Body of pancreas (tissue), 4 donors: ENCODE measurements around the gene PARP1. TPM values are rescaled to one million over a fixed set of nuclear protein-coding genes. Genes with fewer than 3 reads are reported as not detected.

Experiments
- ATAC-seq: fragments of 150-250 bp; one replicate; pipeline ENCODE4 v1.9.1; 2016
- DNase-seq, 4 donors: peaks; one replicate each; pipeline ENCODE4 v3.0.0-alpha.2; 2019
- H3K27ac ChIP-seq, 4 donors: fragments of 200-600 bp; sonication (generic); 1 replicate in 3 of 4; 2 replicates in 1 of 4; pipeline versions ENCODE4 v1.5.1 to v1.6.1; 2016 to 2019; ENCODE audit warnings: mild to moderate bottlenecking in 1 of 4, mixed read lengths in 1 of 4, moderate library complexity in 1 of 4
- H3K27me3 ChIP-seq, 2 donors: fragments of 200-600 bp; sonication (generic); one replicate each; pipeline ENCODE4 v1.6.0; 2016; ENCODE audit warnings: mild to moderate bottlenecking in 1 of 2
- H3K36me3 ChIP-seq, 2 donors: fragments of 200-600 bp; sonication (generic); replicated peaks in 1 of 2; 2 replicates each; pipeline ENCODE4 v1.5.1; 2016; ENCODE audit warnings: low read depth in 2 of 2; ENCODE audit not compliant: insufficient read depth in 1 of 2
- H3K4me1 ChIP-seq: fragments of 200-600 bp; sonication (generic); one replicate; pipeline ENCODE4 v1.6.0; 2016
- H3K4me3 ChIP-seq, 2 donors: fragments of 200-600 bp; sonication (generic); 1 replicate in 1 of 2; 2 replicates in 1 of 2; pipeline ENCODE4 v1.5.1; 2016 to 2019
- H3K9me3 ChIP-seq, 3 donors: fragments of 200-600 bp; sonication (generic); 1 replicate in 2 of 3; 2 replicates in 1 of 3; pipeline ENCODE4 v1.5.1; 2016
- POLR2A ChIP-seq, 3 donors: fragments of 450-650 bp; IDR thresholded peaks; one replicate each; pipeline ENCODE4 v1.6.1; 2016; ENCODE audit warnings: antibody characterized with exemption in 3 of 3, mild to moderate bottlenecking in 2 of 3
- WGBS, 2 donors: methylation state at CpG; one replicate each; pipeline ENCODE4 v1.1.5; 2017; 5-methylcytosine and 5-hydroxymethylcytosine counted together
- intact Hi-C: fragments of 100-400 bp; cut with DNase I; formaldehyde crosslinking; loops from one replicate; pipeline ENCODE4 v1.15.1; 2023
- total RNA-seq, 2 donors: library from RNA; depleted of rRNA; stranded (reverse); fragments of >200 nt; gene quantifications; one replicate each; pipeline ENCODE4 v1.1.0, GENCODE V29; 2016
- TF ChIP-seq, protein P1 (sequence below), 7 experiments: fragments of 450-650 bp in 4 of 7; fragments of 200-600 bp in 3 of 7; sonication (generic) in 3 of 7; IDR thresholded peaks; one replicate each; pipeline ENCODE4 v1.5.1; 2016 to 2019; ENCODE audit warnings: antibody characterized with exemption in 7 of 7

Gene PARP1
- total RNA-seq, 2 donors from 2014 or later = 56.3 to 72.8 TPM

DNA sequence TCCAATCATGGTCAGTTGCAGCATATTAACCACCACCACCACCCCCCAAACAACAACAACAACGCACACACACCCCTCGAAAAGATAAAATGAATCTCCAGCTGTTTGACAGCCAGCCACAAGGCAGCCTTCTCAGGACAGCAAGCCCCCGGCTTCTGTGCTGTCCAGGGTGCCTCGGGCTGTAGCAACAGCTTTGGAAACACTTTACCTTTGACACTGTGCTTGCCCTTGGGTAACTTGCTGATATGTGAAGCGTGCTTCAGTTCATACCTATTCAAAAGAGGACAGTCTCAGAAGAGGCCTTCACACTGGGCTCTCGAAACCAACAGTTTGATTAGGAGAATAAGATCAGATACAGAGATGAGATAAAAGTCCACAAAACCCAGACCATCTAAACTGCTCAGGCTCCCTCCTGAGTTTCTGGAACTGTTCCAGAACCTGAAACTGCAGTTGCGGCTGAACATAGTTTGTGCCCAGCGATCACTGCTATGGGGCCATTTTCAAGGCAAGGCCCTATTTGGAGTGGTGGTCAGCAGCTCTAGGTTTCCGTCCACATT is 44.9 kb downstream of the PARP1 start:
- no peak overlapping the region for H3K4me3 ChIP-seq
- DNase-seq (no peak), ATAC-seq (no peak)
- 94 to 95% methylated on average over 9 of the region's 9 CpGs for WGBS, 2 donors
- H3K27ac ChIP-seq = no peak overlapping the region
- no peaks in the 10 kb centered on the region for H3K27me3 ChIP-seq
- H3K36me3 ChIP-seq = peaks cover 10 to 70% of the 10 kb centered on the region in 2 donors
- H3K4me1 ChIP-seq = no peaks in the 10 kb centered on the region
- no peaks in the 10 kb centered on the region for H3K9me3 ChIP-seq
- intact Hi-C loops = no loop called here
- TF ChIP-seq POLR2A (IDR thresholded peaks at IDR 0.05) = no peak

DNA sequence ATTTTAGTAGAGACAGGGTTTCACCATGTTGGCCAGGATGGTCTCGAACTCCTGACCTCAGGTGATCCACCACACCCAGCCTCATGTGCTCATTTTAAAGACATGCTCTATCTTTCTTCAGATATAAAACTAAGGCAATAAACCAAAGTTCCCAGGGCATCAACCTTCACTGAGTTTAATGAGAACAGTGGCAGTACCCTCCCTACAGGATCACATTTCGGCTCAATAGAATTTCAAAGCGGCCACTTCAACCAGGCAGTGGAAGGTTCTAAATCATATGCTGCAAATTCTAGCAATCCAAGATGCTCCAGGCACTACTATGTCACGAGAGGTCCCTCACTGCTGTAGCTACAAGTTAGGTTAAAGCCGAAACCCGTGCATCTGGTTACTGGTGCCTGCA is 45.5 kb downstream of the PARP1 start:
- DNase-seq (no peak), ATAC-seq (no peak)

DNA sequence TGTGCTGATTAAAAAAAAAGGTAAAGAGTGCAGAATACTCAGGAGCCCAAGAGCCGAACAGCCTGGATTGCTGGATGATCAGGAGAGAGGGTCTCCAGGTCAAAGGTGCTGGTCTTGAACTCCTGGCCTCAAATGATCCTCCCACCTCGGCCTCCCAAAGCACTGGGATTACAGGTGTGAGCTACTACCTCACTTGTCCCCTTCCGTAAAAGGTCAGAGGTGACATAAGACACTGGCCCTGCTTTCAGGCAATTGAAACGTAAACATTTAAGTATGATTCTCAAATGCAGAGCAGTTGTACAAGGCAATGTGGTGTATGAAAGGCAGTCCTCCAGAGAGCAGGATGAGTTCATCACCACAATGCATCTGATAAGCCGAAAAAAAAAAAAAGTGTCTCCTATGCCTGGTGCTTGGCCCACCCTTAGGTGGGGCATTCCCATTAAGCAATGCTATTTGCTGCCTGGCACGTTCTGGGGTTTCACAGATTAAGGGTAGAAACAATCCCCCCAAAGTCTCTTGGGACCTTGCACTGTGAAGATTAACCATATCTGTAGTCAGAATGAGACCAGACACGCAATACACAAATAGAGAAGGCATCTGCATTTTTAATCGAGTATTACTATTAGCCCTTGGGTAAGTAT is 47.7 kb downstream of the PARP1 start:
- H3K36me3 ChIP-seq = peaks cover 5 to 49% of the 10 kb centered on the region in 2 donors
- no peak for DNase-seq
- no peak for ATAC-seq

More for the DNA sequence above, 45.5 kb downstream of the PARP1 start:
- H3K4me3 ChIP-seq = no peak overlapping the region
- no peaks in the 10 kb centered on the region for H3K9me3 ChIP-seq
- no peaks in the 10 kb centered on the region for H3K4me1 ChIP-seq
- no peak for TF ChIP-seq POLR2A (IDR thresholded peaks at IDR 0.05)
- TF ChIP-seq, protein P1, sequence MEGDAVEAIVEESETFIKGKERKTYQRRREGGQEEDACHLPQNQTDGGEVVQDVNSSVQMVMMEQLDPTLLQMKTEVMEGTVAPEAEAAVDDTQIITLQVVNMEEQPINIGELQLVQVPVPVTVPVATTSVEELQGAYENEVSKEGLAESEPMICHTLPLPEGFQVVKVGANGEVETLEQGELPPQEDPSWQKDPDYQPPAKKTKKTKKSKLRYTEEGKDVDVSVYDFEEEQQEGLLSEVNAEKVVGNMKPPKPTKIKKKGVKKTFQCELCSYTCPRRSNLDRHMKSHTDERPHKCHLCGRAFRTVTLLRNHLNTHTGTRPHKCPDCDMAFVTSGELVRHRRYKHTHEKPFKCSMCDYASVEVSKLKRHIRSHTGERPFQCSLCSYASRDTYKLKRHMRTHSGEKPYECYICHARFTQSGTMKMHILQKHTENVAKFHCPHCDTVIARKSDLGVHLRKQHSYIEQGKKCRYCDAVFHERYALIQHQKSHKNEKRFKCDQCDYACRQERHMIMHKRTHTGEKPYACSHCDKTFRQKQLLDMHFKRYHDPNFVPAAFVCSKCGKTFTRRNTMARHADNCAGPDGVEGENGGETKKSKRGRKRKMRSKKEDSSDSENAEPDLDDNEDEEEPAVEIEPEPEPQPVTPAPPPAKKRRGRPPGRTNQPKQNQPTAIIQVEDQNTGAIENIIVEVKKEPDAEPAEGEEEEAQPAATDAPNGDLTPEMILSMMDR (IDR thresholded peaks at IDR 0.05) = no peak
- intact Hi-C loops = no loop called here
- 82 to 88% methylated on average over 6 of the region's 6 CpGs for WGBS, 2 donors
- peaks cover 10 to 68% of the 10 kb centered on the region in 2 donors for H3K36me3 ChIP-seq
- H3K27ac ChIP-seq = no peak overlapping the region
- H3K27me3 ChIP-seq = no peaks in the 10 kb centered on the region

DNA sequence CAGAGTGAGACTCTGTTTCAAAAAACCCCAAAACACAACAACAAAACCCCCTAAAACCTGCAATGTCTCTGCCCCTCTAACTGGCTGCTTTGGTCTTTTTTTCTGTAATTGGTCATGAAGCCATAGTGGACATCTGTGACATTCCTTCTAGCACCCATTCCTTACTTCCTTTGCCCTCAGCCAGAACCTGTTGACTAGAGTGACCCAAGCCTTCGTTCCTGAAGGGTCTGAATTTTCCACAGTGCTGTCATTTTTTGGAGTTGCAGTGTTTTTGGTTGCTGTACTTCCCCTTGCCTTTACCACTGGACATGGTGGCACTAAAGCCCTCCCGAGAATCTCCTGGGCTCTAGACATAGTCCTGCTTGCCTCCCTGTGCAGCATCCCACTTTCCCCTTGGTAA is 50.5 kb downstream of the PARP1 start:
- no peaks in the 10 kb centered on the region for H3K27me3 ChIP-seq
- intact Hi-C loops = no loop called here
- TF ChIP-seq, protein P1 (IDR thresholded peaks at IDR 0.05) = no peak
- TF ChIP-seq POLR2A (IDR thresholded peaks at IDR 0.05) = no peak
- ATAC-seq = no peak
- no peak overlapping the region for H3K4me3 ChIP-seq
- no peak overlapping the region for H3K27ac ChIP-seq
- no peaks in the 10 kb centered on the region for H3K9me3 ChIP-seq
- H3K36me3 ChIP-seq = peaks cover 0 to 22% of the 10 kb centered on the region in 2 donors
- WGBS, 2 donors = 86 to 100% methylated on average over 2 of the region's 2 CpGs
- no peaks in the 10 kb centered on the region for H3K4me1 ChIP-seq
- no peak for DNase-seq

More for the DNA sequence above, 47.7 kb downstream of the PARP1 start:
- intact Hi-C loops = no loop called here
- H3K27ac ChIP-seq = no peak overlapping the region
- H3K27me3 ChIP-seq = no peaks in the 10 kb centered on the region
- no peak overlapping the region for H3K4me3 ChIP-seq
- H3K4me1 ChIP-seq = no peaks in the 10 kb centered on the region
- TF ChIP-seq POLR2A (IDR thresholded peaks at IDR 0.05) = no peak
- TF ChIP-seq, protein P1 (IDR thresholded peaks at IDR 0.05) = no peak
- 93% methylated on average over 8 of the region's 8 CpGs for WGBS, 2 donors
- H3K9me3 ChIP-seq = no peaks in the 10 kb centered on the region

DNA sequence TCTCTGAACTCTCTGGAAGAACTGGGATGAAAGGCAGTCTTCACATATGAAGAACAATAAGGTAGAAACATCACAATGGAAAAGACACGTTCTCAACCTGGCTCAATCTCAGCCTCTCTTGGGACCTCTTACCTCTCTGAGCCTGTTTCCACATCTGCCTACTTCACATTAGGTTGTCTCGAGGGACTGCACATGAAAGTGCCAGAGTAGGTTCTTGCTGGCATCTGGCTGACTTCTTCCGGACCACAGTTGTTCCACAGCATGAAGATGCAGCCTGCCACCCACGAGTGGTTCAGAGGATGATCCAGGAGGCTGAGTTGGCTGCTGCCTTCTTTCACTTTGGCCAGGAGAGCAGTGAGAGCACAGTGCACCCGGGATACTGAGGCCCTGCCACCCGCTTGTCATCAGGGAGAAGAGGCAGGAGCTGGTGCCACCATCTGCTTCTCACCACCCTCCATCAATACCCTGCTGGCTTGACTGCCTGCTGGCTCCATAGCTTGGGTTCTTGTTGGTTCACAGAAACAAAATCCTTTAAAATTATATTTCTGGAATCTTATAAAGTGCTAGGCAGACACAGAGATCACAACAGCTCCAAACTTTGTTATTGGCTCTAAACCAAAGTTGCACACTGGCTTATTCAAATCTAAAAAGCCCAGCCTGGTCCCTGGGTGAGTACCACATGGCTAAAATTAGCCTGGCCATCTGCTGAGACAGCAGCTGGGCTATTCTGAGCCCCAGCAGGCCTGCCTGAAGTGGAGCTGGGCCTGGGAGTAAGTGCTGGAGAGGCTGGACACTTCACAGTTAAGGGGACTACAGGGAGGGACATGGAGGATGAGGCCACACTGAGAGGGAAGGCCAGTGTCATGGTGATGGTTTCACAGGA is 52.0 kb downstream of the PARP1 start:
- Histone ChIP-seq H3K9me3 (no peaks in the 10 kb centered on the region), H3K27ac (no peak overlapping the region), H3K27me3 (no peaks in the 10 kb centered on the region), H3K4me3 (no peak overlapping the region), H3K4me1 (no peaks in the 10 kb centered on the region), H3K36me3 (peaks cover 0 to 12% of the 10 kb centered on the region in 2 donors)
- DNase-seq (no peak), ATAC-seq (no peak)
- TF ChIP-seq, protein P1 (IDR thresholded peaks at IDR 0.05) = no peak
- no peak for TF ChIP-seq POLR2A (IDR thresholded peaks at IDR 0.05)
- intact Hi-C loops = no loop called here
- 78 to 81% methylated on average over 4 to 6 of the region's 6 CpGs for WGBS, 2 donors
